GM12801 (cell line): ENCODE measurements around the gene TMEM117.

Experiments
- TF ChIP-seq, protein P1 (sequence below): IDR thresholded peaks from one replicate; pipeline ENCODE4 v1.5.1; 2011; ENCODE audit warnings: control low read depth; ENCODE audit not compliant: insufficient read length; ENCODE audit errors: extremely low read depth

TMEM117 gene

DNA sequence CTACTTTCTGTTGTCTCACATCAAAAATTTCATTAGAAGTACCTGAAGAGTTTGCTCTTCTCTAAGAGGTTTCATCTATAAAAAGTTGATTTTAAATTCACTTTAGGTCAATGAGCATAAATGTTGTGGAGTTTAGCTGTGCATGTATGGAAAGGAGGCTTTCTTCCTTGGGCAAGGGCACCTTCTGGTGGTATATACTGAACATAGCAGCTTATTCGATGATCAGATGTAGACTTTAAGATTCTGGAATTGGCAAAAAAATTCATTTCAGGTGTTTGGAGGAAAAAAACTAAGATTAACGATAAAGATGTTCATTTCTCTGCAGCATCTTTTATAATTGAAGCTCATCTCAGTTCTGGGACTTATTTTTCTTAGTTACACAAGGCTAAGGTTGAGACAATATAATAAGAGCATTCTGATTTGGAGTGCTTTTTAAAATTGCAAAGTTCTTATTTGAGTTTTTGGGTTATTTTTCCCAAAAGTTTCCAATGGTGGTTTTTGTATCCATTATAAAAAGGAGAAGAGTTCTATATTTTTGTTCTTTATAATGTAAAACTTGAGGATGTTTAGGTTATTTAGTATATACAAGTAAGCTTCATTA lies 46.8 kb downstream of the TMEM117 start:
- TF ChIP-seq, protein P1, sequence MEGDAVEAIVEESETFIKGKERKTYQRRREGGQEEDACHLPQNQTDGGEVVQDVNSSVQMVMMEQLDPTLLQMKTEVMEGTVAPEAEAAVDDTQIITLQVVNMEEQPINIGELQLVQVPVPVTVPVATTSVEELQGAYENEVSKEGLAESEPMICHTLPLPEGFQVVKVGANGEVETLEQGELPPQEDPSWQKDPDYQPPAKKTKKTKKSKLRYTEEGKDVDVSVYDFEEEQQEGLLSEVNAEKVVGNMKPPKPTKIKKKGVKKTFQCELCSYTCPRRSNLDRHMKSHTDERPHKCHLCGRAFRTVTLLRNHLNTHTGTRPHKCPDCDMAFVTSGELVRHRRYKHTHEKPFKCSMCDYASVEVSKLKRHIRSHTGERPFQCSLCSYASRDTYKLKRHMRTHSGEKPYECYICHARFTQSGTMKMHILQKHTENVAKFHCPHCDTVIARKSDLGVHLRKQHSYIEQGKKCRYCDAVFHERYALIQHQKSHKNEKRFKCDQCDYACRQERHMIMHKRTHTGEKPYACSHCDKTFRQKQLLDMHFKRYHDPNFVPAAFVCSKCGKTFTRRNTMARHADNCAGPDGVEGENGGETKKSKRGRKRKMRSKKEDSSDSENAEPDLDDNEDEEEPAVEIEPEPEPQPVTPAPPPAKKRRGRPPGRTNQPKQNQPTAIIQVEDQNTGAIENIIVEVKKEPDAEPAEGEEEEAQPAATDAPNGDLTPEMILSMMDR, result no peak

DNA sequence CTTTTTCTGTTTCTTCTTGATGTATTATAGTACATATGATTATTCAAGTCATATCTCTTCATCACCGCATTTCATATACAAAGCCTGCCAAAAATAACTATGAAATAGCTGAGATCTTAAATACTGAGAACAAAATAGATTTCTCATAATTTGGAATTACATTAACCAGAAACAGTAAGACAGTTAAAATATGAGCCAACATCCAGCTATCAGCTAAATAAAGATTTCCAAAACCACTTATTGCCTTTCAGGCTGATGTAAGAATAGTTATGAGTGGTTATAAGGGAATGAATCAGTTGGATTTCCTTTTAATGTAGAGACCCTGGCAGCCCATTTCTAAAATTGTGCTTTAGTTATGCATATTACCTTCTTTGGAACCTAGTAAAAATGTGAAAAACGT lies 47.4 kb downstream of the TMEM117 start:
- TF ChIP-seq, protein P1, result no peak

DNA sequence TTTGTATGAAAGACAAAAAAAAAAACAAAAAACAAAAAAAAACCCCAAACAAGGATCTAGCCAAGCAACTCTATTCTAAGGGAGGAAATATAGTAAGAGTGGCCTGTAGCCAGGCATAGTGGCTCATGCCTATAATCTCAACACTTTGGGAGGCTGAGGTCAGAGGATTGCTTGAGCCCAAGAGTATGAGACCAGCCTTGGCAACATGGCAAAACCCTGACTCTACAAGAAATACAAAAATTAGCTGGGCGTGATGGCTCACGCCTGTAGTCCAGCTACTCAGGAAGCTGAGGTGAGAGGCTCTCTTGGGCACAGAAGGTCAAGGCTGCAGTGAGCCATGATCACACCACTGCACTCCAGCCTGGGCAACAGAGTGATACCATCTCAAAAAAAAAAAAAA lies 47.9 kb downstream of the TMEM117 start:
- TF ChIP-seq, protein P1, result no peak

DNA sequence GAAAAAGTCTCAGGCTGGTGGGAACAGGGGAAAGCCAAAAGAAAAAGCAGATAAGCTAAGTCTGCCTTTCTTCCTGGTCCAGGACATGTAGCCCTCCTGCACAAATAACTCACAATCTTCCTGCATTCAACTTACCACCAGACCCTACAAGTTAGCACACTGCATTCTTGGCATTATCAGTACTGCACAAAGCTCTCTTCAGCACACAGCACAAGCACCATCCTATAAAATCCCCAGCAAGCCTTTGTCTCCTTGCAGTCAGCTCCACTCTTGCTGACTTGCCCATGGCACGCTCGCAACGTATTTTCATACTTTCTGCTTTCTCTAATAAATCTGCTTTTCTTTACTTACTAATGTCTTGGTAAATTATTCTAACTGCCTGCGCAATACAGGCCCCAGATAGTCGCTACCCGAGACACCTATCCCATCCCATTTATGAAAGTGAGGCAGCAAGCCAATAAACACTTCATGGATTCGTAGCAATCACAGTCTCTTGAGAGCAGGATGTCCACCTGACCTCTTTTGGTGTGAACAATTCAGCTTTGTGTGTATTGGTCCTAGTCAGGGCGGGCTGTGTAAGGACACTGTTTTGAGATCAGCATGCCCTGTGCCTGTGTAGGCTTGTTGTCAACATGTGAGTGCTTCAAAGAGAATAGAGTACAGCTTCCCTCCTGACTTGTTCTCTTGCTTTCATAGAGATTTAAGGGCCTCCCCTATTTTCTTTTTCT lies 49.0 kb downstream of the TMEM117 start:
- TF ChIP-seq, protein P1, result no peak

DNA sequence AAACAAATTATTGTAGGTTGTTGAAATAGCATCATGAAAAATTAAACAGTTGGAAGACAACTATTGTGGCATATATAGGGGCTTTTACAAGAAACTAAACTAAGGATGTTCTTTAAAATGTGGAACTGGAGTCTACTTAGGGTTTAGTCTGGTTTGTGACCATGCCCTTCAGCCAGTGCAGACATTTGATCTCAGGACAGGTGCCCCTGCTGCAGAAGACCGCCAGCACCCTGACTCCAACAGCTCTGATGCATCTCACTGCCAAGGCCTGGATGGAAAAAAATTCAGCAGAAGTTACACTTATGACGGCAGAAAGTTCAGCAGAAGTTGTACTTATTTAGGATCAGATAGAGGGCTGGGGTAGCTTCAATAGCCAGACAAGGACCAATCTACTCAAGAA lies 51.5 kb downstream of the TMEM117 start:
- TF ChIP-seq, protein P1, result no peak

DNA sequence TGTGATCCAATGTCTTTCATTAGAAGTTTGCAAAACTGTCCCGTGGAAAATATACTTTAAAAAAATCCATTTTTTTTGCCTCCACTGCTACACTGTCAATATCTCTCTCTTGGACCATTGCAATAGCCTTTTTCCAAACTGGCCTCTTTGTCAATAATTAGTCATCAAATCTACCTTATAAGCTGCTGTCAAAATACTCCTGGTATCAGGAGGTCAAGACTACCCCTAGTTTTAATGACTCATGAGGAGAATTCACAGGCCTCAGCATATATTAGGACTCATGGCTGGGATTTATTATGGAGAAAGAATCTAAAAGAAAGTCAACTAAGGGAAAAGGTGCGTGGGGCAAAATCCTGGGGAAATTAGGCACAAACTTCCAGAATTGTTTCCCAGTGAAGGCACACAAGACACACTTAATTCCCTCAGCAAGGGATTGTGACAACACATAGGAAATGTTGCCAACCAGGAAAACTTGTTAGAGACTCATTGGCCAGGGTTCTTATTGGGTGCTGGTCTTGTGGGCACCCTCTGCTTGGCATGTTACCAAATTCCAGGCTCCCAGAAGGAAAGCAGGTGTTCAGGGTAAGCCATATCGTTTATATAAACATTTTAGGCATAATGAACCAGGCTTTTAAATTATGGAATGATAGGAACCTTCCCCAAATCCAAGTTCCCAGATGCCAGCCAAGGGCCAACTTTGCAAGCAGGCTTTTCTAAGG lies 56.1 kb downstream of the TMEM117 start:
- TF ChIP-seq, protein P1, result no peak

DNA sequence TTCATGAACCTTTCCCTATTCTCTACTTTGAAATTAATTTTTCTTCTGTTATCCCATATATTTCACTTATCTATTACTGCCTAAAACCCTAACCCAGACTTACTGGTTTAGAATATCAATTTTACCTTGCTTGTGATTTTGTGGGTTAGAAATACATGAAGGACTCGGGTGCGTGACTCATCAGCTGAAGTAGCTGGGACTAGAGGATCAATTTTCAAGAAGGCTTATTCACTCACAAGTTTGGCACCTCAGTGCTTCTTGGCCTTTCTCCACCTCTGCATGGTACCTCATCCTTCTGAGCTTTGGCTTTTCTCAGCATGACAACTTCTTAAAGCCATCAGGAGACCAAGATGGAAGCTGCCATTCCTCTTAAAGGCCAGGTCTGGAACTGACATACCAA lies 57.8 kb downstream of the TMEM117 start:
- TF ChIP-seq, protein P1, result no peak
